HEK293 (cell line): ENCODE data around the gene HK2.

Experiments
- ATF2 ChIP-seq: fragments of 450-650 bp; formaldehyde crosslinking; IDR thresholded peaks from 2 replicates; pipeline ENCODE4 v1.5.1; 2016; ENCODE audit warnings: missing biosample characterization, missing genetic modification characterization, low read depth
- CTCF ChIP-seq: fragments of 450-650 bp; formaldehyde crosslinking; IDR thresholded peaks from 2 replicates; pipeline ENCODE4 v1.5.1; 2016; ENCODE audit warnings: missing biosample characterization, missing genetic modification characterization
- ELK4 ChIP-seq: IDR thresholded peaks from 2 replicates; pipeline ENCODE4 v1.6.1; 2011; ENCODE audit warnings: mild to moderate bottlenecking, low read depth, low read length, borderline replicate concordance
- GLIS1 ChIP-seq: fragments of 450-650 bp; formaldehyde crosslinking; IDR thresholded peaks from 2 replicates; pipeline ENCODE4 v1.5.1; 2016; ENCODE audit warnings: missing biosample characterization, missing genetic modification characterization
- PATZ1 ChIP-seq: fragments of 450-650 bp; formaldehyde crosslinking; IDR thresholded peaks from 2 replicates; pipeline ENCODE4 v1.5.1; 2016; ENCODE audit warnings: missing biosample characterization, missing genetic modification characterization
- PRDM10 ChIP-seq: fragments of 450-650 bp; formaldehyde crosslinking; IDR thresholded peaks from 2 replicates; pipeline ENCODE4 v1.5.1; 2016; ENCODE audit warnings: missing biosample characterization, missing genetic modification characterization
- PRDM4 ChIP-seq: fragments of 450-650 bp; formaldehyde crosslinking; IDR thresholded peaks from 2 replicates; pipeline ENCODE4 v1.5.1; 2017; ENCODE audit warnings: missing biosample characterization, missing genetic modification characterization
- SCRT2 ChIP-seq: fragments of 450-650 bp; formaldehyde crosslinking; IDR thresholded peaks from 2 replicates; pipeline ENCODE4 v1.5.1; 2016; ENCODE audit warnings: missing biosample characterization, missing genetic modification characterization
- SP7 ChIP-seq: fragments of 450-650 bp; formaldehyde crosslinking; IDR thresholded peaks from 2 replicates; pipeline ENCODE4 v1.5.1; 2016; ENCODE audit warnings: missing biosample characterization, missing genetic modification characterization
- ZFP69B ChIP-seq: fragments of 450-650 bp; formaldehyde crosslinking; IDR thresholded peaks from 2 replicates; pipeline ENCODE4 v1.5.1; 2016; ENCODE audit warnings: missing biosample characterization, missing genetic modification characterization
- ZNF184 ChIP-seq: fragments of 450-650 bp; IDR thresholded peaks from 2 replicates; pipeline ENCODE4 v1.5.1; 2018; ENCODE audit warnings: missing biosample characterization, mild to moderate bottlenecking, missing genetic modification characterization
- ZNF221 ChIP-seq: fragments of 450-650 bp; formaldehyde crosslinking; IDR thresholded peaks from 2 replicates; pipeline ENCODE4 v1.5.1; 2017; ENCODE audit warnings: missing biosample characterization, missing genetic modification characterization, borderline replicate concordance
- ZNF248 ChIP-seq: fragments of 450-650 bp; formaldehyde crosslinking; IDR thresholded peaks from 2 replicates; pipeline ENCODE4 v1.5.1; 2017; ENCODE audit warnings: missing biosample characterization, missing genetic modification characterization
- ZNF324 ChIP-seq: fragments of 450-650 bp; formaldehyde crosslinking; IDR thresholded peaks from 2 replicates; pipeline ENCODE4 v1.5.1; 2016; ENCODE audit warnings: missing biosample characterization, missing genetic modification characterization
- ZNF510 ChIP-seq: fragments of 450-650 bp; formaldehyde crosslinking; IDR thresholded peaks from 2 replicates; pipeline ENCODE4 v1.5.1; 2018; ENCODE audit warnings: mild to moderate bottlenecking, missing genetic modification characterization, missing biosample characterization; ENCODE audit not compliant: insufficient replicate concordance
- ZNF549 ChIP-seq: fragments of 450-650 bp; IDR thresholded peaks from 2 replicates; pipeline ENCODE4 v1.5.1; 2018; ENCODE audit warnings: missing biosample characterization, missing genetic modification characterization, mild to moderate bottlenecking, inconsistent platforms, moderate library complexity
- ZNF639 ChIP-seq: fragments of 450-650 bp; formaldehyde crosslinking; IDR thresholded peaks from 2 replicates; pipeline ENCODE4 v1.5.1; 2016; ENCODE audit warnings: missing biosample characterization, missing genetic modification characterization
- ZNF658 ChIP-seq: fragments of 450-650 bp; formaldehyde crosslinking; IDR thresholded peaks from 2 replicates; pipeline ENCODE4; 2016; ENCODE audit warnings: missing biosample characterization, missing genetic modification characterization
- ZNF660 ChIP-seq: fragments of 450-650 bp; IDR thresholded peaks from 2 replicates; pipeline ENCODE4 v1.5.1; 2018; ENCODE audit warnings: missing biosample characterization, mild to moderate bottlenecking, missing genetic modification characterization
- ZNF747 ChIP-seq: fragments of 450-650 bp; formaldehyde crosslinking; IDR thresholded peaks from 2 replicates; pipeline ENCODE4 v1.5.1; 2016; ENCODE audit warnings: missing biosample characterization, missing genetic modification characterization
- ZNF768 ChIP-seq: fragments of 450-650 bp; formaldehyde crosslinking; IDR thresholded peaks from 2 replicates; pipeline ENCODE4 v1.5.1; 2018; ENCODE audit warnings: missing biosample characterization, mild to moderate bottlenecking, missing genetic modification characterization
- ZNF843 ChIP-seq: fragments of 450-650 bp; formaldehyde crosslinking; IDR thresholded peaks from 2 replicates; pipeline ENCODE4 v1.5.1; 2016; ENCODE audit warnings: missing biosample characterization, missing genetic modification characterization
- ZSCAN18 ChIP-seq: fragments of 450-650 bp; formaldehyde crosslinking; IDR thresholded peaks from 2 replicates; pipeline ENCODE4 v1.5.1; 2016; ENCODE audit warnings: missing biosample characterization, missing genetic modification characterization

Gene HK2

GRCh38 chr2:74831693-74832530, 2.0 kb upstream of the HK2 start (continued):
- TF ChIP-seq SP7 (tag by site-specific recombination), result peak; percentile 47
- no peak for TF ChIP-seq ZFP69B (tag by site-specific recombination)
- 0 out of 2 replicates have a peak, but pooled peaks have one; percentile 37 for TF ChIP-seq ZNF324 (tag by site-specific recombination)
- no peak; the same call in none of the 2 replicates for TF ChIP-seq PATZ1 (tag by site-specific recombination)
- TF ChIP-seq ZSCAN18, result no peak
- no peak for TF ChIP-seq ZNF549
- peak; percentile 51 for TF ChIP-seq ZNF660 (tag by site-specific recombination)
- TF ChIP-seq ZNF248, result no peak
- peak; percentile 70 for TF ChIP-seq PRDM4
- no peak for TF ChIP-seq ATF2
- peak; percentile 49 for TF ChIP-seq GLIS1 (tag by site-specific recombination)
- no peak for TF ChIP-seq ZNF747 (tag by site-specific recombination)
- no peak for TF ChIP-seq ZNF768 (tag by site-specific recombination)
- TF ChIP-seq ZNF221 (tag by site-specific recombination), result no peak
- TF ChIP-seq ZNF658, result no peak
- TF ChIP-seq ZNF639 (tag by site-specific recombination), result no peak
- TF ChIP-seq ZNF510 (tag by site-specific recombination), result no peak
- TF ChIP-seq ZNF843, result no peak
- peak; percentile 59 for TF ChIP-seq PRDM10 (tag by site-specific recombination)
- TF ChIP-seq CTCF (tag by site-specific recombination), result no peak
- TF ChIP-seq SCRT2 (tag by site-specific recombination), result peak; percentile 63
- TF ChIP-seq ZNF184 (tag by site-specific recombination), result peak; percentile 81; the same call in 1 of the 2 replicates
- TF ChIP-seq ELK4, result no peak
